Measurements from ENCODE around the gene E2F6.
A peak's percentile ranks its signal among the peaks of the same experiment; 100 is the strongest.

Gene E2F6

DNA sequence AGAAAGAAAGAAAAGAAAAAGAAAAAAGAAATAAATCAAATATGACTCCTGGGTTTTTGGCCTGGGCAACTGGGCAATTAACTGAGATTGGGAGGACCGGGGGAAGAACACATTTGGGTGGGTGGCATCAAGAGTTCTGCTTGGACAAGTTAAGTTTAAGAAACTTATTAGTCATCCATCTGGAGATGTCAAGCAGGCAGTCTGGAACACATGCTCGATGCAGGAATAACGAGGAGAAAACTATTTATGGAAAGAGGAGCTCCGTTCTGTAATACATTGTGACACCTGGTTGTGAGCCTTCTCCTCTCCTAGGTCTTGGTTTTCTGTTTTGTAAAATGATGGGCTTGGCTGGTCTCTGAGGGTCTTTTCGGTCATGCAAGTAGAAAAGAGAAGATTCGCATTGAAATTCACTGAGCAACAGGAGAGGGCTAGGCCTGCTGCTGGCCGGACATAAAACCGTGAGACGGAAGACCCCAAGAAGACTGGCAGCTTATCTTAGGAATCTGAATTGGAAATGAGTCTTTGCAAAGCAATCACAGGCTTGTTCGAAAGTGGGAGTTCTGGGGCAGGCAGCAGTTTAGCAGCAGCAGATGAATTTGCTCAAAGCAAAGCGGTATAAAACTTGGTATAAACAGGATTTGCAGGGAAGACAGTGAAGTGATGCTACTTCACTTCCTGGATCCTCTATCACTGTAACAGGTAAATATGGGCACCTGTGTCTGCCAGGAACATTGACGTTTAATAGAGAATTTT, 51.4 kb downstream of the E2F6 start:
- no peak overlapping the region for H3K4me3 ChIP-seq (ENCODE audit: low read depth, low read length)
- DNase-seq (ENCODE audit: low read depth): no peak
- in situ Hi-C loops (cut with HindIII; ENCODE audit: low sequenced_read_pairs): loop anchor here (25.0 kb wide), 1 partner anchor 277 kb away; a partner anchor contains a TSS
- TF ChIP-seq, protein P1, sequence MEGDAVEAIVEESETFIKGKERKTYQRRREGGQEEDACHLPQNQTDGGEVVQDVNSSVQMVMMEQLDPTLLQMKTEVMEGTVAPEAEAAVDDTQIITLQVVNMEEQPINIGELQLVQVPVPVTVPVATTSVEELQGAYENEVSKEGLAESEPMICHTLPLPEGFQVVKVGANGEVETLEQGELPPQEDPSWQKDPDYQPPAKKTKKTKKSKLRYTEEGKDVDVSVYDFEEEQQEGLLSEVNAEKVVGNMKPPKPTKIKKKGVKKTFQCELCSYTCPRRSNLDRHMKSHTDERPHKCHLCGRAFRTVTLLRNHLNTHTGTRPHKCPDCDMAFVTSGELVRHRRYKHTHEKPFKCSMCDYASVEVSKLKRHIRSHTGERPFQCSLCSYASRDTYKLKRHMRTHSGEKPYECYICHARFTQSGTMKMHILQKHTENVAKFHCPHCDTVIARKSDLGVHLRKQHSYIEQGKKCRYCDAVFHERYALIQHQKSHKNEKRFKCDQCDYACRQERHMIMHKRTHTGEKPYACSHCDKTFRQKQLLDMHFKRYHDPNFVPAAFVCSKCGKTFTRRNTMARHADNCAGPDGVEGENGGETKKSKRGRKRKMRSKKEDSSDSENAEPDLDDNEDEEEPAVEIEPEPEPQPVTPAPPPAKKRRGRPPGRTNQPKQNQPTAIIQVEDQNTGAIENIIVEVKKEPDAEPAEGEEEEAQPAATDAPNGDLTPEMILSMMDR (IDR thresholded peaks at IDR 0.05; ENCODE audit: low read depth, low read length, missing control alignments): no peak

- DNase-seq (ENCODE audit: low read depth): no peak
- in situ Hi-C loops (cut with HindIII; ENCODE audit: low sequenced_read_pairs): loop anchor here (25.0 kb wide), 1 partner anchor 275 kb away; a partner anchor contains a TSS
- H3K4me3 ChIP-seq (ENCODE audit: low read depth, low read length): no peak overlapping the region
- TF ChIP-seq, protein P1 (IDR thresholded peaks at IDR 0.05; ENCODE audit: low read depth, low read length, missing control alignments): no peak
Observed at GRCh38 chr2:11412449-11412810, 53.5 kb downstream of the E2F6 start.

DNA sequence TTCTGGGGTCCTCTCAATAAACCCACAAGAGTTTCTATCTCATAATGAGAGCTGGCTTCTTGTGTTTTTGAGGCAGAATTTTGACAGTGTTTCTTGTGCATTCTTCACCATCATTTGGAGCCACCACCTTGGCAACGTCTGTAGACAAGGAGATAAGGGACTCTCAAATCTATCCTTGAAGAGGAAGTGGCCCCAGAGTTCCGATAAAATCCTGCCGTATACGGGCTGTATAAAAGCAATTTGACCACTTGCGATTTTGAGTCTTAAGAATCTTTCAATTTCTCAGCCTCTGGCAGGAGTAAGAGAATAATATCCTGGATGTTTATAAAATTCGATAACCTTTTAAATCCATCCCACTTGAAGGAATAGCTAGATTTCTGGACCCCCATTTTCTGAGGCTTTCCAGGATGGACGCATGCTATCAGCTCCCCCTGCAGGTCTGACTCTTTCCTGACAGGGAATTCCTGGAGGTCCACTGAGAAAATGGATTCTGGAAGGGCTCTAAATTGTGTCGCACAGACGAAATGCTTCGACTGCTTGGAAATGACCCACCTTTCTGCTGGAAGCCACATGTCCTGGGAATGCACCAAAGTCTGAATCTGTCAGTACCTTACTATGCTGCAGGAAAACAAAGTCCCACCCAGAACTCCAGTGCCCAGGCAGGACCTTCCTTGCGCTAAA, 54.1 kb downstream of the E2F6 start:
- TF ChIP-seq, protein P1 (IDR thresholded peaks at IDR 0.05; ENCODE audit: low read depth, low read length, missing control alignments): peak; percentile 84
- H3K4me3 ChIP-seq (ENCODE audit: low read depth, low read length): no peak overlapping the region
- DNase-seq (ENCODE audit: low read depth): peak; percentile 22
- in situ Hi-C loops (cut with HindIII; ENCODE audit: low sequenced_read_pairs): loop anchor here (25.0 kb wide), 1 partner anchor 275 kb away; a partner anchor contains a TSS

- TF ChIP-seq, protein P1 (IDR thresholded peaks at IDR 0.05; ENCODE audit: low read depth, low read length, missing control alignments): no peak
- in situ Hi-C loops (cut with HindIII; ENCODE audit: low sequenced_read_pairs): loop anchor here (25.0 kb wide), 1 partner anchor 274 kb away; a partner anchor contains a TSS
- no peak for DNase-seq (ENCODE audit: low read depth)
- no peak overlapping the region for H3K4me3 ChIP-seq (ENCODE audit: low read depth, low read length)
Observed at GRCh38 chr2:11411244-11411643, 54.7 kb downstream of the E2F6 start.

DNA sequence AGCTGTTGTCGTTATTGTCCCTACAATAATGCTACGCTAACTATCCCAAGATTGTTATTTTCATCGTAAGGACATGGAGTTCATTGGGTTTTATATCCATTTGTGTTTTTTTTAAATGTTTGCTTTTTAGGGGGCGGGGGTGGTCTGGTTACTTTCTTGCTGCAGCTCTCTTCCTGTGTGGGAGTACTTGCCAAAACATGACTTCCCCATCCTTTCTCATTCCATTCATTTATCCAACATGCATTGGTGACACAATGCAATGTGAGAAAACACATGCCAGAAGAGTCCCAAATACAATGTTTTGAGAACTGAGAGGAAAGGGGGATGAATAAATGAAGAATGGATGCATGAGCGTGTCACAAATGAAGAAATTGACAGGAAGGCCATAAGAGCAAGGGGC, 55.9 kb downstream of the E2F6 start:
- H3K4me3 ChIP-seq (ENCODE audit: low read depth, low read length): no peak overlapping the region
- no peak for DNase-seq (ENCODE audit: low read depth)
- TF ChIP-seq, protein P1 (IDR thresholded peaks at IDR 0.05; ENCODE audit: low read depth, low read length, missing control alignments): no peak
- in situ Hi-C loops (cut with HindIII; ENCODE audit: low sequenced_read_pairs): loop anchor here (25.0 kb wide), 1 partner anchor 273 kb away; a partner anchor contains a TSS

- in situ Hi-C loops (cut with HindIII; ENCODE audit: low sequenced_read_pairs): loop anchor here (25.0 kb wide), 1 partner anchor 272 kb away; a partner anchor contains a TSS
- DNase-seq (ENCODE audit: low read depth): no peak
- TF ChIP-seq, protein P1 (IDR thresholded peaks at IDR 0.05; ENCODE audit: low read depth, low read length, missing control alignments): no peak
- no peak overlapping the region for H3K4me3 ChIP-seq (ENCODE audit: low read depth, low read length)
Observed at GRCh38 chr2:11409572-11409959, 56.4 kb downstream of the E2F6 start.
